Gastrocnemius medialis (tissue), 4 donors: ENCODE data around the gene CFL2.

Source experiments
- CTCF ChIP-seq, 5 experiments: fragments of 450-650 bp in 3 of 5; fragments of 200-600 bp in 2 of 5; sonication (generic) in 2 of 5; IDR thresholded peaks in 4 of 5; conservative IDR thresholded peaks in 1 of 5; 1 replicate in 4 of 5; 2 replicates in 1 of 5; pipeline ENCODE4 v1.5.1; 2016 to 2019; ENCODE audit warnings: antibody characterized with exemption in 5 of 5, mild to moderate bottlenecking in 3 of 5, moderate library complexity in 3 of 5
- POLR2A ChIP-seq, 2 donors: fragments of 450-650 bp; IDR thresholded peaks; one replicate each; pipeline ENCODE4 v1.6.1; 2017; ENCODE audit warnings: antibody characterized with exemption in 2 of 2, mild to moderate bottlenecking in 2 of 2, moderate library complexity in 2 of 2

GRCh38 chr14:34710006-34710405, 4.4 kb downstream of the CFL2 start:
- TF ChIP-seq CTCF (IDR thresholded peaks at IDR 0.05 in 4 of 5, conservative IDR thresholded peaks at IDR 0.05 in 1 of 5): no peak
- no peak for TF ChIP-seq POLR2A (IDR thresholded peaks at IDR 0.05)
